Epidermal melanocyte (primary cell): Measurements from ENCODE around the gene MSL1.

Experiments used
- DNase-seq: peaks from one replicate; pipeline ENCODE4 v3.0.0; 2011; ENCODE audit warnings: low spot score; ENCODE audit not compliant: insufficient read length

The MSL1 gene

DNA sequence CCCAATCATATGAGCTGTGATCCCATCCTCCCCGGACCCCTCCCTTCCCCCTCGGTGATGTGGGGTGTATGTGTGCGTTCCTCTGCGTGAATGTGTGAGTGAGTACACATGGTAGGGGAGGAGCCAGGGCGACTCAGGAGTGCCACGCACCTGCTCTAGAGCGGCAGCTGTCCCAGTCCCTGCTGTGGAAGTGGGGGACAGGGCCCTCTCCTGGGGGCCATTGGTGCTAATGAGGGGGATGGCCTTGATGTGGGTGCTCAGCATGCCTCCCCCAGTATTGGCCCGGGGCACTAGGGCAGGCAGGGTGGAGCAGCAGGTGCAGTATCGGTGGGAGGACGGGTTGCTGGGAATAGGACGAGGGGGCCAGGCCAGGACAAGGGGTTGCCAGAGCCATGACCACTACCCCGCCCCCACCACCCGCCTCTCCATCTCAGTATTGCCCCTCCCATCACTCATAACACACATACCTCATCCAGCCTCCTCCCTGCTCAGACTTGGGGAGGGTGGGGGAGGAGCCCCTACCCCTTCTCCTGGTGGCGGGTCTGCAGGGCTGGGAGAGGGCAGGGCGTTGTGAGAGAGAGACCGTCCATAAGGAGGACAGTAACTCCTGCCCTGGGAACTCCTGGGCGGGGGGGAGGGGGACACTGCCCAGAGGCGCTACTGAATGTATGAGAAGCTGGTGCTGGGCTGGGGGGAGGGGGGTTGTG lies 29.9 kb upstream of the MSL1 start:
- DNase-seq, result no peak

DNA sequence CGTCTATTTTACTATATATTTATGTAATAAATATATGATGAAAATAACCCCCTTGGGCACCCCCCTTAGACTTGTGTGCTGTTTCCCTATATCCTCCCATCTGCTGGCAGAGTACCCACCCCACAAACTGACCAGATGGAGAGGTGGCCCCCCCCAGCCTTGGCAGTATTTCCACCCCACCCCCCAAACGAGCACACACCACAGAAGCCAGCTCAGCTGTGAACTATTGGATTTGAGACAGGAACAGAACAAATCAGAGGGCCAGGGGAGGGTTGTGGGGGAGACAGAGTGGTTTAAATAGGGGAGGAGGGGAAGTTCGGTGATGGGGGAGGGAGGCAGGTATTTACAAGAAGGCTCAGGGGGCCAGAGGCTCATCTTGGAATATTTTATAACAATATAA lies 29.2 kb upstream of the MSL1 start:
- DNase-seq, result no peak

DNA sequence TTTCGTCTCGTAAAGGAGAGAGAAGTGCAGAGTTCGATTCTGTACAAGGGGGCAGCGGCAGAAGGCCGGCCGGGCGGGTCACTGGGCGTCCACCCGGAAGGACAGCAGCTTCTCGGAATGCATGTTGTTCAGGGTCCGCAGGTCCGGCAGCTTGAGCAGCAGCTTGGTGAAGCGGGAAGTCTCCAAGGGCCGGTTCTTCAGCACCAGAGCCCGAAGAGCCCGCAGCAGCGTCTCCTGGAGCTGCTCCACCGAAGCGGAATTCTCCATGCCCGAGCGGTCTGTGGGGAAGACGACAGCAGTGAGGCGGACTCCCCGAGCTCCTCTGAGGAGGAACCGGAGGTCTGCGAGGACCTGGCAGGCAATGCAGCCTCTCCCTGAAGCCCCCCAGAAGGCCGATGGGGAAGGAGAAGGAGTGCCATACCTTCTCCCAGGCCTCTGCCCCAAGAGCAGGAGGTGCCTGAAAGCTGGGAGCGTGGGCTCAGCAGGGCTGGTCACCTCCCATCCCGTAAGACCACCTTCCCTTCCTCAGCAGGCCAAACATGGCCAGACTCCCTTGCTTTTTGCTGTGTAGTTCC lies 28.7 kb upstream of the MSL1 start:
- no peak for DNase-seq

DNA sequence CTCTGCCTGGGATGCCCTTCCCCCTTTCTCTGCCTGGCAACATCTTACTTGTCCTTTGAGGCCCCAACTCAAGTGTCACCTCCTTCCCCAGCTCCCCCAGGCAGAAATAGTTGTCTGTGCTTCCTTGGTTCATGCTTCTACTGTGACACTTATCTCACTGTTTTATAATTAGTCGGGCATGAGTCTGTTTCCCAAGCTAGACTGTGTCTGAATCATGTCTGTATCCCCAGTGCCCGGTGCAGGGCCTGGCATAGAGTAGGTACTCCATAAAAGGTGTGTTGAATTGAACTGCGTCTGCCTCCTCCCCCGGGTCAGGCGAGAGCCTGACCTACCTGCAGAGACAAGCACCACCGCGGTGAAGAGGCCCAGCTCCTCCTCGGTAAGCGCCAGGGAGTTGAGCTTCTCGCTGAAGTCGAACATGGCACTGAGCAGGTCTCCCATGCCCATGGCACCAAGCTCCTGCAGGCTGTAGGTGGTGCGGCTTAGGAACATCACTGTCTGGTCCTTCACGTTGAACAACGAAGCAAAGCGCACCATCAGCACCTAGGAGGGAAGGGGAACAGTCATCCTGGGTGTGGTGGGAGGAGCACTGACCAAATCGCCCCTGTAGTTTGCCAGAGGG lies 28.1 kb upstream of the MSL1 start:
- DNase-seq, result no peak

DNA sequence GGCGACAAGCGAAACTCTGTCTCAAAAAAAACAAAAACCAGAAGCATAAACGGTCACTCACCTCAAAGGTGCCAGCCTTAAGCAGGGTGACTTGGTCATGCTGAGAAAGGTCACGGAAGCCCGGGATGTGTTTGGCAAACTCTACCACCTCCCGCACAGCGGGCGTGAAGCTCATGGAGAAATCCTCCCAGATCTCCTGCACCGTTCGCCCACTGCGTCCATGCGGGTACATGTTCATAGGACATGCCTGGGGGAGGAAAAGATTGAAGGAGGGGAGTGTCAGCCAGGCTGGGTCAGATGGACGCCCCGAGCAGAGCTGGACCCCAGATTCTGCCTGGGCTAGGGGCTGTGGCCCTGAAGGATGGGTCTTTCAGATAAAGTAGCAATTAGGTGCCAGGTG lies 26.9 kb upstream of the MSL1 start:
- no peak for DNase-seq

DNA sequence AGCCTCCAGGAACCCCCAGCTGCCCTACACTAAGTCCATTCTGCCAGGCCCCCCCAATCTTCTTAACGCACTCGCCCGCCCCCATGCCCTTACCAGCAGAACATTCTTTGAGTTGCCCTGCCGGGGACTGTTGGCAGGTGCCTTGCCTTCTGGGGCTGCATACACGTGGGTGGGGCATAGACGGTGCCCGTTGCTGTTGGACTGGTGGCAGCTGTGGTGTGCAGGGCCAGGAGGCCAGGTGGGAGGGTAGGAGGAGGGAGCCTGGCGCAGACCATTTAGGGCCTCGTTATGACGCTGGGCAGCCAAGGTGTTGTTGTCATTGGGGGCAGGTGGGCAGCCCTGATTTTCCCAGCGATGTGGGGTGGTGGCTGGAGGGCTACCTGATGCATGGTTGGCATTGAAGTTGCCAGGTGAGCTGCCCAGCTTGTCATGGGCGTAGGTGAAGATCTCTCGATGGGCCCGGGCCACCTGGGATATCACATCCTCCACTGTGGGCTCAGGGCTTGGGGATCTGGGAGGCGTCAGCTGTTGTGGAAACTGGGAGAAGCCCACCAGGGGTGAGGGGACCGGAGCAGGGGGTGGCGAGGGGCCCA lies 26.3 kb upstream of the MSL1 start:
- no peak for DNase-seq

DNA sequence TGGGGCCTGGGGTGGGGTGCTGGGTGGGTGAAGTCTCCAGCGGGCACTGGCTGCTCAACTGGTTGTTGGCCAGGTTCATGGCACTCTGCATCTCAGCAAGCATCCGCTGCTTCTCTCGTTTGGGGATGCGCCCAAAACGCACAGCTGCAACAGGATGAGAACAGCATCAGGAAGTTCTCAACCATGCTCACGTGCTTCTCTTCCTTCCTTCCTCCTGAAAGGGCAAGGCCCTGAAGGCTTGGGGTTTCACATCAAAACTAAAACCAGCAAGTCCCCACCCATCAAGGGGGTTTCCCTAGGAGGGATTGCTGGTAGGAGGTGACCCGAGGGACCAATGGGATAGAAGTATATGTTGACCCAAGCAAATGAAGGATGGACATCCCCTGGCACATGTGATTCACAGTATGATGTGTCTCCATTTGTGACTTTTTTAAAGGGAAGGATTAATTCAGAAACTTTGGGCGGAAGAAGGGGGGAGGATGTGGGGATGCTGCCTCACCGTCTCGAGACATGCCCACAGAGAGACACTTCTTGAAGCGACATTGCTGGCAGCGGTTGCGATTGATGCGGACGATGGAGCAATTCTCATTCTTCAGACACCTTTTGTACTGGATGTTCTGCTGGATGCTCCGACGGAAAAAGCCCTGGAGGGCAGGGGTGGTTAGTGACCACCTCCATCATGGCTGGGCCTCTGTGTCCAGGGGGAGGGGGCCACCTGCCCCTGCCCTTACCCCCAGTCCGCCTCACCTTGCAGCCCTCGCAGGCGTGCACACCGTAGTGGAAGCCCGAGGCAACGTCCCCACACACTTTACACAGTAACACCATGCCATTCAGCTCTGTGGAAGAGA lies 25.6 kb upstream of the MSL1 start:
- DNase-seq, result no peak

DNA sequence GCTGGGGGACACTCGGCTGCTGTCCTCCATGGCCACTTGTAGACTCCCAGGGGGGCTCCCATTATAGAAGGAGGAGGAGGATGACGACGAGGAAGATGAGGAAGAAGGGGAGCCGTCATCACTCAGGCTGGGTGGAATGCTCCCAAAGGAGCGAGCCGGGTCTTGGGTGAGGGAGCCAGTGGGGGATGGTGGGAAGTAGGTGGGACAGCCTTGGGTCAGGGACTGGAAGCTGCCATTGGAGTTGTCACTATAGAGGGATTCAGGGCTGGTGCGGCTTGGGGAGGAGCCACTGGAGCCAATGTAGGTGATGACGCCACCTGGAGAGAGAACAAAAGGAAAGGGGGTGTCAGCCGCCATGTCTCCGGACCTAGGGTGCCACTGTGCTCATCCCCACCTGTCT lies 24.7 kb upstream of the MSL1 start:
- DNase-seq, result no peak

DNA sequence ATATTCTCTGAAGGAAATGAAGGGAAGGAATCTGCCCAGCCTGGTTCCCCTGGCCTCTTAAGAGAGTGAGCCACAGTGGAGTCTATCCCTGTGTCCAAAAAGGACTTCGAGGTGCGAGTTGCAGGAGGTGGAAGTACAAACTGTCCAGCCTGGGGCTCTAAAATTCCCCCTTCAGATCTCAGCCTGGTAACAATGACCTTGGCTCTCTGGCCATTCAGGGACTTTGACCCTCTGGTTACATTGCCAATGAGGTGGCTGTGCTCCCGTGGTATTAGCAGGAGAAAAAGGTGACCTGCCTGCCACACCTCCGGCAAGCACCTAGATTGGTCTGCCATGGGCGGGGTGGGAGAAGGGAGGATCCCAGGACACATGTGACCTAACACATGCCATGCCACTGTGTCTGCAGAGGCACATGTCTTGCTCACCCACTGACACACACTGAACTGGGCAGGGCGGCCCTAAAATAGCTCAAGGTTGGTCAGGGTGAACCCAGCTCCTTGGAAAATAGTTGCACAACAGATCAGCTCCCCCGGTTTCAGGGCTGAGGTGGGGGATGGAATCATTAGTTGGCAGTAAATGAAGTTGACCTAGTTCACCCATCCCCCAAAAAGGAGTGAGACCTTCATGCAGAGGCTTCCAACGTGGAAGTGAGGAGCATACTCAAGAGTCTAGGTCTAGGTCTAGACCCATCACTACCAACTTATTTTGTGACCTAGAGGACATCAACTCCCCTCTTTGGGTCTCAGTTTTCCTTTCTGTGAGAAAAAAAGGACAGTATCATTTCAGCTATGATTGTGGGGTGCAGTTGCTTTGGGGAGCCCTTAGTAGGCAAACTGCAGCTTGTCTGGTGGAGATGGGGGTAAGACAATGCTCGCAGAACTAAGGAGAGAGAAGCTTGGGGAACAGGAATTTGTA lies 23.6 kb upstream of the MSL1 start:
- no peak for DNase-seq

DNA sequence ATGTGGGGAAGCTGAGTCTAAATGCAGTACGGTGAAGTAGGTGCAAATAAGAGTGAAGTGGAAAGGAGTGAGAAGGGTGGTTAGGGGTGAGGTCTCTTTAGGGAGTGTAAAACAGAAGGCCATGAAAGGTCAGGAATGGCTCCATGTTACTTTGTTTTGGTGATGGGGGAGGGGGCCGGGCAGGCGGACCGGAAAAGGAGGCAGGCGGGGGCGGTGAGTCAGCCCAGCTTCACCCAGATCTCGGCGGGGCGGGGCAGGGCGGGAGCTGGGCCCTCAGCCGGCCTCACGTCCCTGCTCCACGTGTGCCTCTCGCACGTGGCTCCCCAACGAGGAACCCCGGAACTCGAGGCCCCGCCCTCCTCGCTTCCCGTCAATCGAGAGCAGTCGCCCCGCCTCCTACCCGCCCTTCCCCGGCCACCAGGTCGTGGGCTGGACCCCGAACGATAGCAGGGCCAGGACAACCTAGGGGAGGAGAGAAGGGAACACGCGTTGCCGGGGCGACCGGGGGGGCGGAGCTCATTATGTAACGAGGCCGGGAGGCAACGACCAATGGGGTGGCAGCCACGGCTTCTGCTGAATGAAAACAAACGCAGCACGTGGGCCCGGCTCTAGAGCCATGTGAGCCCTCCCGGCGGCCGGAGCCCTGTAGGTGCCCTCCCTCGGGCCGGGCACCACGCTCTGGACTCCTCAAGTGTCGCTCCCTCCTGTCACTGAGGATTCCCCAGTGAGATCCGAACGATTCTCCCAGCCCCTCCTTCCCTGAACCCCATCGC lies 22.7 kb upstream of the MSL1 start:
- DNase-seq, result peak; percentile 97

DNA sequence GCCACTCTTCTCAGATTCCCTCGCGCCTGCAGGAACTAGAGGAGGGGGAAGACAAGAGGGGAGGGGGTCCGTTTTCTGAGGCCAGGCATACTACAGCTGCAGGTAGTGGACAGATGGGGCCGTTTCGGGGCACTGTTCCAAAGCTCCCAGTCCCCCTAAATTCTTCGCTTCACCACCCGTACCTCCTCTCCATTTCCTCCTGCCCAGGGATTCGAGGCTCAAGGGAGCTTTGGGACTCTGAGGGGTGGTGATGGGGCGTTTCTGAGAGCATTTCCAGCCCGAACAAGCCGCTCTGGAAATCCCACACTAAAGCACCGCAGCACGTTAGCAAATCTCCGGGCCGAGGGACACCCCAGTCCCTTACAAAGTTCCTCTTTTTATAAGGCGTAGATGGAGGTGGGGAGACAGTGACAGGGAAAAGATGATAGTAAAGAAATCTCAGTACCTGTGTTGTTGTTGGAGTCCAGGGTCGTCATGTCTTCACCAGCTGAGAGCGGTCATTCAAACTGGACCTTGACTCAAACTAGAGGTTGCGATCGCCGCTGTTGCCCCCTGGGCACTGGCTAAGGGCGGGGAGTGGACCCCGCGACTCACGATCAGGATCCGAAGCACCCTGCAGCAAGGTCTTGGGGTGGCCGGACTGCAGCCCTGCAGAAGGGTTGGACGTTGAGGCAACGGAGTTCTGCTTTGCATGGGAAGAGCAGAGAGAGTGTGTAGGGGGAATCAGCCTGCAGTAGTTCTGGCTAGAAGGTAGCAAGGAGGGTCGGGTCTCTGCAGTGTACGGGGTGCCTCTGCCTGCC lies 22.0 kb upstream of the MSL1 start:
- no peak for DNase-seq

DNA sequence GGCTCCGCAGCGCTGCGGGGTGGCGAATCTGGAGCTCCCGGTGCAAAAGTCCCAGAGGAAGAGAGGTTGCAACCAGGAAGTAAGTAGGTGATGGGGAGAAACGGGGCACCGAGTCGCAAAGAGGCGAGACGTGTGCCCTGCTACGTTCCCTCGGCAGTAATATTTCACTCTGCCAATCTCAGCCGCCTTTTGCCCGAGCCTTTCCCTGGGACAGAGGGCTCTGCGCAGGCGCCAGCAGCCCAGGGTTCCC lies 21.4 kb upstream of the MSL1 start, which contains the start of gene NR1D1:
Gene NR1D1, minus strand, starts transcription at position 171 of the 250 bp plus-strand sequence. CDS start 495 bp downstream, outside the sequence.
- peak; percentile 91 for DNase-seq

DNA sequence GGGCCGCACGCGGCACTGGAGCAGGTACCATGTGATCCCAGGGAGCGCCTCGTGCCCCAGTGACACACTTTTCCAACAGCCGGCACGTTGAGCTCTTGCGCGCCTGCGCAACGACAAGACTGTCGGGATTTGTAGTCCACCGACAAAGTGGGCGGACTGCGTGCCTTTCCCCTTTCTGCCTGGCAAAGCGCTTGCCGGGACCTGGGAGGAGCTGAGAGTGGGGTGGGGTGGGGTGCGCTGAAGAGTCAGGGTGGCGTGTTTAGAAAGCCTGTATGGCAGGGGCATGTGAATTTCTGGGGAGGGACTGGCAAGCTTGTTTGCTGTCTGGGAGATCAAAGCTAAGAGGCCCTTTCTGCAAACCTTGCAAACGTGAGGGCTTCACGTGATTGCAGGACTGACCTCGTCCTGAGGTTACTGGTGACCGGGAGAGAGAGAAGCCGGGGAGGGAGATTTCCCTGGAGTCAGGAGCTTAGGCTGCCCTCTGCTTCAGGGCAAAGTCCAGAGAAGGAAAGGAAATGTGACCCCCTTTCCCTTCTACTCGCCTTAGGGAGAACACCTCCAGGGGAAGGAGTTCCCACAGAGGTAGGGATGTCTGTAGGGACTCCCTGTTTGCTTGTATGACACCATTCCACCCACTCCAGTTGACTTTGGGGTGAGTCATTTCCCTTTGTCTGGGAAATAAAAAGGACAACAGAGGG lies 21.0 kb upstream of the MSL1 start:
- DNase-seq, result no peak

DNA sequence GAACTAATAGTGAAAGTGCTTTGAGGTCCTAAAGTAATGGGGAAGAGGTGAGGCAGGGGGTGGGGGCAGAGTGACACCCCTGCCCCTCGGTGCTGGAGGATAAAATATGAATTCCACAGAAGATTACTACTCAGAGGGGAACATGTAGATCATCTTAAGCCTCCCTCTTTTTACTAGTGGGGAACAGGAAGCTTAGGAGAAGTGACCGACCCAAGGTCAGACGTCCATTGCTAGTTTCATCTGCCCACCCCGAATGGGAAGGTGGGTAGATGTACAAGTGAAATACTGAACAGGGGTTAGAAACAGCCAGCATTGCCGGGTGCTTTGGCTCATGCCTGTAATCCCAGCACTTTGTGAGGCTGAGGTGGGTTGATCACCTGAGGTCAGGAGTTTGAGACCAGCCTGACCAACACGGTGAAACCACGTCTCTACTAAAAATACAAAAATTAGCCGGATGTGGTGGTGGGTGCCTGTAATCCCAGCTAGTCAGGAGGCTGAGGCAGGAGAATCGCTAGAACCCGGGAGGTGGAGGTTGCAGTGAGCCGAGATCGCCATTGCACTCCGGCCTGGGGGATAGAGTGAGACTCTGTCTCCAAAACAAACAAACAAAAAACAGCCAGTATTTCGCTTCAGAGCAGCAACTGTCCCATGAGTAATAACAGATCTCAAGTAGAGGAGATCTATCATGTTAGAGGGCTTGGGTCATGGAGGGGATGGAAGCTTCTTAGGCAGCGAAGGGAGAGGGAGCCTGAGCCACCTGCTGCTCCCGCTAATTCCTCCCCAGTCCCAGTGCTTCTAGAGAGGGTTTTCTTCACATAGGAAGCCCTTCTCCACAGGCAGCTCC lies 20.2 kb upstream of the MSL1 start:
- DNase-seq, result no peak

DNA sequence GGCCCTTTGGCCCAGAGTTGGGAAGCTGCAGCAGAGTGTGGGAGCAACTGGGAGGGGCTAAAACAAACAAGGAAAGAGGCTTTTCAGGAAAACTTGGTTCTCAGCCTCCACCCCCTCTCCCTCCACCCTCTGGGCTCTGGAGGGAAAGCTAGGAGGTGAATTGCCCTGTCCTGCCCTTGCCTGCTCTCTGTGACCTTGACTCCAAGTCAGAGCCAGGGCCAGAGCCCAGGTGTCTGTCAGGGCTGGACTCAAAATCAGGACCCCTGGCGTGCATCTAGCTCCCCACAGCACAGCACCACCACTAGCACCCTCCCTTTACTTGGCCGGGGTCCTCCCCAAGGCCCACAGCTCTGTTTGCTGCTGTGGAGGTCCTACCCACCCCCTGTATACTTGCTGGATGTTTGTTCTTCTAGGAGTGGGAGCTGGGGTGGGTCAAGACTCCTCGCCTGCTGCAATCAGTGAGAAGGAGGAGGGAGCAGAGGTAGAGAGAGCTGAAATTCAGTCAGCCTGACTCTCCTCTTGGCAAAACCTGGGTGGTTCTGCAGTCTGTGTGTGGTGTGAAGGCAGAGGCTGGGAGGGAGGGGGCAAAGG lies 18.6 kb upstream of the MSL1 start:
- DNase-seq, result no peak

DNA sequence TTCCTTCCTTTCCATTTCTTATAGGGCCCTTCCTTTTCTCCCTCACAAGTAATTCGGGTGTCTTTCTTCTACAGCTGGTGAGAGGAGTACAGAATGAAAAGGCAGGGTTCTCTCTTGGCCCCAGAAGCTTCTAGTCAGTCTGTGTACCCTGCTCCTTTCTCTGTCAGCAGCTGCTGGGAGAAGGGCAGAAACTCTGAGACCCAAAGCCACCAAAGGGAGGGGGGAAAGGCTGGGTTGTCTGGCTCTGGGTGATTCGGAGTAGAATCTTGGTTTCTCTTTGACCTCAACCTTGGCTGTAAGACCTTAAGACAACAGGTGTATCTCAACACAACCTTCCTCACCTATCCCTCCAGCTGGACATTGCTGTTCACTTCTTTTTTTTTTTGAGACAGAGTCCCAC lies 18.1 kb upstream of the MSL1 start:
- DNase-seq, result no peak
